ENCODE measurements around the gene CUX1.

DNA sequence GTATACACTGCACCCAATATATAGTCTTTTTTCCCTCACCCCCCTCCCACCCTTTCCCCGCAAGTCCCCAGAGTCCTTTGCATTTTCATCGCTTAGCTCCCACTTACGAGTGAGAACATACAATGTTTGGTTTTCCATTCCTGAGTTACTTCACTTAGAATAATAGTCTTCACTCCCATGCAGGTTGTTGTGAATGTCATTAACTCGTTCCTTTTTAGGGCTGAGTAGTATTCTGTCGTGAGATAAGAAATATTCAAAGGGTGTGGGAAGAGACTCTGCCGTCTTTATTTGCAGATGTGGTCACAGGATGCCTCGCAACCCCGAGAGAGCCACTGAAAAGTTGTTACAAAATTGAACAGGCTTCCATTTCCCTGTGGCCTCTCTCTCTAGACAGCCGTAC lies 331.4 kb downstream of the CUX1 start:
- no peak for TF ChIP-seq POLR2A (IDR thresholded peaks at IDR 0.05)
- TF ChIP-seq EP300 (IDR thresholded peaks at IDR 0.05; ENCODE audit: low read depth): no peak
